HepG2 (cell line): ENCODE data around the gene MAB21L4. TPM values are rescaled to one million over a fixed set of nuclear protein-coding genes. Genes with fewer than 3 reads are reported as not detected.

Experiments used
- ATAC-seq: fragments of 200-7000 bp; cut with Tn5 transposase; 3 replicates; pipeline ENCODE4 v1.9.1; 2020; ENCODE audit warnings: mild to moderate bottlenecking, moderate library complexity
- BruUV-seq: library from RNA; stranded (reverse); fragments of 400-500 nt; replicated peaks from 2 replicates; lab custom pipeline; 2021; lab: Mats Ljungman, UMichigan
- CTCF ChIA-PET: fragments of 300-600 bp; formaldehyde crosslinking; extraction: SDS; loops from one replicate; lab custom pipeline; 2021; ENCODE audit warnings: low total read pairs, inconsistent platforms, low intra/inter-chr PET ratio; lab: Yijun Ruan, JAX
- POLR2A ChIA-PET: fragments of 350-600 bp; sonication (Branson Sonifier 250); formaldehyde crosslinking; loops from one replicate; lab custom pipeline; 2020; ENCODE audit warnings: antibody characterized with exemption, inconsistent platforms; lab: Yijun Ruan, JAX
- DNase-seq: peaks from one replicate; pipeline ENCODE4 v3.0.0-alpha.2; 2015; ENCODE audit warnings: low spot score
- FAIRE-seq: peaks from 3 replicates; lab custom pipeline; 2011; peaks lifted over from hg19 to GRCh38; lab: Jason Lieb, UNC
- H2AFZ ChIP-seq: one replicate; pipeline ENCODE4 v1.6.1; 2011; ENCODE audit warnings: low read length, inconsistent platforms
- H3K27ac ChIP-seq: fragments of 300-600 bp; 3 replicates; pipeline ENCODE4 v1.8.0; 2011; ENCODE audit warnings: mixed run types, mild to moderate bottlenecking, mixed read lengths, low read length, inconsistent platforms; ENCODE audit not compliant: insufficient read depth; ENCODE audit errors: extremely low read length
- H3K27me3 ChIP-seq, 2 experiments: fragments of 200-600 bp in 1 of 2; 2 replicates in 1 of 2; 3 replicates in 1 of 2; pipeline versions ENCODE4 v1.6.0 to v1.8.0; 2011; ENCODE audit warnings: low read length in 2 of 2, mild to moderate bottlenecking in 2 of 2, moderate library complexity in 2 of 2, inconsistent platforms in 1 of 2; ENCODE audit not compliant: insufficient read depth in 2 of 2, control insufficient read depth in 1 of 2
- H3K36me3 ChIP-seq, 2 experiments: fragments of 200-600 bp in 1 of 2; replicated peaks in 1 of 2; 2 replicates in 1 of 2; 3 replicates in 1 of 2; pipeline versions ENCODE4 v1.5.1 to v1.8.0; 2011; ENCODE audit warnings: low read length in 2 of 2, inconsistent platforms in 1 of 2; ENCODE audit not compliant: insufficient read depth in 2 of 2, control insufficient read depth in 1 of 2
- H3K4me1 ChIP-seq: 2 replicates; pipeline ENCODE4 v1.5.1; 2012; ENCODE audit warnings: low read length, inconsistent platforms; ENCODE audit not compliant: insufficient read depth
- H3K4me2 ChIP-seq: 2 replicates; pipeline ENCODE4 v1.6.0; 2011; ENCODE audit warnings: low read depth, low read length, inconsistent platforms
- H3K4me3 ChIP-seq, 3 experiments: fragments of 200-600 bp in 1 of 3; sonication (generic), shearing (Covaris generic) in 1 of 3; replicated peaks in 1 of 3; 2 replicates each; pipeline ENCODE4 v1.5.1; 2011 to 2016; ENCODE audit warnings: low read length in 3 of 3, inconsistent platforms in 2 of 3, low read depth in 2 of 3, mild to moderate bottlenecking in 2 of 3, control low read depth in 1 of 3, mixed read lengths in 1 of 3; ENCODE audit not compliant: insufficient read depth in 1 of 3
- H3K79me2 ChIP-seq: one replicate; pipeline ENCODE4 v1.6.1; 2011; ENCODE audit warnings: low read length, inconsistent platforms; ENCODE audit not compliant: insufficient read depth
- H3K9ac ChIP-seq: 2 replicates; pipeline ENCODE4 v1.6.0; 2011; ENCODE audit warnings: mild to moderate bottlenecking, low read depth, low read length, inconsistent platforms; ENCODE audit not compliant: insufficient read depth
- H3K9me3 ChIP-seq: 2 replicates; pipeline ENCODE4 v1.5.1; 2012; ENCODE audit warnings: mild to moderate bottlenecking, low read length
- H4K20me1 ChIP-seq: 2 replicates; pipeline ENCODE4 v1.6.0; 2011; ENCODE audit warnings: inconsistent platforms, mild to moderate bottlenecking, low read length, moderate library complexity; ENCODE audit not compliant: insufficient read depth
- ATRX ChIP-seq: sonication (generic); formaldehyde crosslinking; IDR thresholded peaks from 2 replicates; pipeline ENCODE4 v1.4.0; 2020; ENCODE audit warnings: missing genetic modification reagents, borderline replicate concordance
- FOXA1 ChIP-seq, 2 experiments: fragments of 450-650 bp in 1 of 2; sonication (generic) in 1 of 2; formaldehyde crosslinking in 1 of 2; IDR thresholded peaks; 2 replicates each; pipeline versions ENCODE4 v1.4.0 to v1.6.1; 2016 to 2020; ENCODE audit warnings: missing genetic modification reagents in 1 of 2
- HIVEP1 ChIP-seq: sonication (generic); formaldehyde crosslinking; IDR thresholded peaks from 2 replicates; pipeline ENCODE4 v1.4.0; 2020; ENCODE audit warnings: mild to moderate bottlenecking, missing genetic modification reagents
- JARID2 ChIP-seq: sonication (generic); formaldehyde crosslinking; IDR thresholded peaks from 2 replicates; pipeline ENCODE4 v1.8.1; 2023; ENCODE audit warnings: missing genetic modification reagents, inconsistent platforms; ENCODE audit not compliant: insufficient replicate concordance
- NAIF1 ChIP-seq: sonication (generic); formaldehyde crosslinking; IDR thresholded peaks from 2 replicates; pipeline ENCODE4 v1.5.0; 2020; ENCODE audit warnings: mild to moderate bottlenecking, missing genetic modification reagents, borderline replicate concordance
- NFATC3 ChIP-seq: sonication (generic); formaldehyde crosslinking; IDR thresholded peaks from 2 replicates; pipeline ENCODE4 v1.5.1; 2020; ENCODE audit warnings: mild to moderate bottlenecking, missing genetic modification reagents
- NFIC ChIP-seq: IDR thresholded peaks from 2 replicates; pipeline ENCODE4 v1.6.1; 2012; ENCODE audit warnings: mild to moderate bottlenecking, low read length, inconsistent platforms
- NR2F1 ChIP-seq, 2 experiments: fragments of 450-650 bp in 1 of 2; formaldehyde crosslinking in 1 of 2; IDR thresholded peaks; 2 replicates each; pipeline versions ENCODE4 v1.5.0 to v1.6.1; 2016 to 2020; ENCODE audit warnings: mild to moderate bottlenecking in 1 of 2, missing compliant biosample characterization in 1 of 2, missing genetic modification reagents in 1 of 2, moderate library complexity in 1 of 2
- NRL ChIP-seq: sonication (generic); formaldehyde crosslinking; IDR thresholded peaks from 2 replicates; pipeline ENCODE4 v1.5.0; 2020; ENCODE audit warnings: missing genetic modification reagents, mild to moderate bottlenecking, moderate library complexity, borderline replicate concordance
- PCBP1 ChIP-seq: fragments of 200-400 bp; formaldehyde crosslinking; IDR thresholded peaks from 2 replicates; pipeline ENCODE4 v1.6.1; 2017; ENCODE audit warnings: mild to moderate bottlenecking, low read depth, low read length, borderline replicate concordance
- RFXANK ChIP-seq: IDR thresholded peaks from 2 replicates; pipeline ENCODE4 v1.6.1; 2016
- SMAD9 ChIP-seq: sonication (generic); formaldehyde crosslinking; IDR thresholded peaks from 2 replicates; pipeline ENCODE4 v1.5.1; 2020; ENCODE audit warnings: mild to moderate bottlenecking, missing genetic modification reagents
- ZFX ChIP-seq: sonication (generic); formaldehyde crosslinking; IDR thresholded peaks from 2 replicates; pipeline ENCODE4 v1.4.0; 2020; ENCODE audit warnings: mild to moderate bottlenecking, low read depth, missing genetic modification reagents, moderate library complexity
- ZNF333 ChIP-seq: sonication (generic); formaldehyde crosslinking; IDR thresholded peaks from 2 replicates; pipeline ENCODE4 v1.4.0; 2020; ENCODE audit warnings: mild to moderate bottlenecking, missing genetic modification reagents, borderline replicate concordance
- ZNF7 ChIP-seq: IDR thresholded peaks from 2 replicates; pipeline ENCODE4 v1.6.1; 2016; ENCODE audit warnings: missing biosample characterization, missing genetic modification reagents
- ZNF724P ChIP-seq: sonication (generic); formaldehyde crosslinking; IDR thresholded peaks from 2 replicates; pipeline ENCODE4 v1.8.0; 2022; ENCODE audit warnings: missing genetic modification reagents, borderline replicate concordance
- ZNF83 ChIP-seq: sonication (generic); formaldehyde crosslinking; IDR thresholded peaks from 2 replicates; pipeline ENCODE4 v1.4.0; 2020; ENCODE audit warnings: missing genetic modification reagents, mild to moderate bottlenecking, borderline replicate concordance
- ZSCAN21 ChIP-seq: sonication (generic); formaldehyde crosslinking; IDR thresholded peaks from 2 replicates; pipeline ENCODE4 v1.8.0; 2022; ENCODE audit warnings: mild to moderate bottlenecking, missing genetic modification reagents, moderate library complexity, borderline replicate concordance
- WGBS: methylation state at CpG from one replicate; pipeline ENCODE4 v1.1.6; 2017; ENCODE audit warnings: low lambda C conversion rate; 5-methylcytosine and 5-hydroxymethylcytosine counted together
- in situ Hi-C: cut with HindIII; loops from 2 replicates; pipeline ENCODE4 v1.10.0; 2017; ENCODE audit warnings: low pct_unique_long_range_greater_than_20kb; ENCODE audit not compliant: extremely low pct_ligation_motif_present
- intact Hi-C: fragments of 100-400 bp; cut with micrococcal nuclease; formaldehyde crosslinking; loops from one replicate; pipeline ENCODE4 v1.10.0; 2022; ENCODE audit not compliant: unreplicated experiment
- polyA plus RNA-seq, 8 experiments: library from polyadenylated mRNA; depleted of rRNA in 3 of 8; stranded (reverse) in 7 of 8; unstranded in 1 of 8; fragments of >200 nt; fragmentation: Illumina TruSeq in 4 of 8; extraction: Trizol in 4 of 8; gene quantifications; 2 replicates each; pipeline versions ENCODE4 v1.2.1 to v1.2.3, GENCODE V29; 2011 to 2016; ENCODE audit warnings: low read depth in 4 of 8, missing spikeins in 1 of 8, mixed read lengths in 1 of 8; ENCODE audit not compliant: insufficient read depth in 1 of 8
- total RNA-seq, 5 experiments: library from RNA; depleted of rRNA; stranded (reverse); fragments of >200 nt; fragmentation: Illumina TruSeq; extraction: Trizol; gene quantifications; 2 replicates each; pipeline ENCODE4 v1.2.3, GENCODE V29; 2016; ENCODE audit warnings: low read depth in 1 of 5
- TF ChIP-seq, protein P1 (sequence below): sonication (generic); formaldehyde crosslinking; IDR thresholded peaks from 2 replicates; pipeline ENCODE4 v1.4.0; 2020; ENCODE audit warnings: missing genetic modification reagents
- TF ChIP-seq, protein P2 (sequence below): sonication (generic); formaldehyde crosslinking; IDR thresholded peaks from 2 replicates; pipeline ENCODE4 v1.5.1; 2020; ENCODE audit warnings: missing genetic modification reagents, mild to moderate bottlenecking, borderline replicate concordance
- TF ChIP-seq, protein P3 (sequence below): sonication (generic); formaldehyde crosslinking; IDR thresholded peaks from 2 replicates; pipeline ENCODE4 v1.8.1; 2022; ENCODE audit warnings: mild to moderate bottlenecking, missing genetic modification reagents
- TF ChIP-seq, protein P4 (sequence below): sonication (generic); formaldehyde crosslinking; IDR thresholded peaks from 2 replicates; pipeline ENCODE4 v1.5.1; 2020; ENCODE audit warnings: missing genetic modification reagents, mild to moderate bottlenecking, borderline replicate concordance

The MAB21L4 gene
- total and polyA plus RNA-seq, 2 of the 13 experiments (the other 11 are each of a cell fraction or from before 2014, with no cell fraction given), result 3.0 to 14.0 TPM

DNA sequence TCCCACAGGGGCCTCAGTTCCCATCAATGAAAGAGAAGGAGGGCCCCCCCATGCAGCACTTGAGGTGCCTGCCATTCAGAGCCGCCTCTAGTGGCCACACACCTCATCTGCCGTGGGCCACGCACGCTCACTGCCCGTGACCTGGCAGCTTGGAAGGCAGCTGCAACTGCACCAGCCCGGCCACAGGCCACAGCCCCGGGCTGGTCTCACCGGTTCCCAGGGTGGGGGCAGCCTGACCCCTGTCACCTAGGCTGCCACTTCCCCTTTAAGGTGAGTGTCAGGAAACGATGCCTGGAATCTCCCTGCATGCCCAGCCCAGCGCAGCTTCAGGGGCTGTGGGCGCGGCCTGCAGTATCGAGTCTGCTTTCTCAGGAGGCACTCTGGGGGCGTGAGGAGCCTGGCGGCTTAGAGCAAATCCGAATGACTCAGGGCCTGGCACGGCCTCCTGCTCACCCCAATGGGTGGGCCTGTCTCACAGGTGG, 2.6 kb downstream of the MAB21L4 start:
- WGBS, result 45% methylated on average over 11 of the region's 17 CpGs
- Histone ChIP-seq H2AFZ (no peak overlapping the region), H3K9me3 (no peaks in the 10 kb centered on the region), H4K20me1 (no peaks in the 10 kb centered on the region), H3K9ac (no peak overlapping the region), H3K36me3 (no peaks in the 10 kb centered on the region), H3K4me3 (no peak overlapping the region; a peak in 1 of 6 replicates), H3K27me3 (no peaks in the 10 kb centered on the region; a peak in 1 of 5 replicates), H3K4me2 (peak overlapping the region; percentile 19; the same call in 1 of the 2 replicates), H3K79me2 (no peaks in the 10 kb centered on the region), H3K4me1 (peaks cover 89% of the 10 kb centered on the region), H3K27ac (no peak overlapping the region)
- in situ Hi-C loops, result no loop called here
- DNase-seq (no peak), ATAC-seq (no peak), FAIRE-seq (no peak)
- ChIA-PET CTCF (no interaction called here), POLR2A (interaction anchor here (1.0 to 9.3 kb wide), 2 partner anchors 19 to 36 kb away, joined by 3 to 63 read pairs; no protein-coding TSS in a partner anchor)
- intact Hi-C loops, result no loop called here
- no TSS peak for BruUV-seq
- TF ChIP-seq ZFX (CRISPR knock-in tag) (peak; percentile 34; the same call in 1 of the 2 replicates), ZSCAN21 (CRISPR knock-in tag) (no peak), ATRX (CRISPR knock-in tag) (no peak), RFXANK (CRISPR knock-in tag) (no peak), NFATC3 (CRISPR knock-in tag) (no peak), SMAD9 (no peak), ZNF7 (CRISPR knock-in tag) (no peak), NAIF1 (CRISPR knock-in tag) (no peak), NR2F1 (CRISPR knock-in tag; IDR thresholded peaks at IDR 0.05) (no peak), NFIC (no peak), ZNF724P (CRISPR knock-in tag) (0 out of 2 replicates have a peak, but pooled peaks have one; percentile 36), ZNF333 (CRISPR knock-in tag) (no peak), NRL (CRISPR knock-in tag) (no peak), FOXA1 (IDR thresholded peaks at IDR 0.05) (no peak), FOXA1 (CRISPR knock-in tag; IDR thresholded peaks at IDR 0.05) (no peak), HIVEP1 (CRISPR knock-in tag) (0 out of 2 replicates have a peak, but pooled peaks have one; percentile 61), ZNF83 (CRISPR knock-in tag) (no peak), PCBP1 (no peak), JARID2 (CRISPR knock-in tag) (no peak)
- TF ChIP-seq, protein P1, sequence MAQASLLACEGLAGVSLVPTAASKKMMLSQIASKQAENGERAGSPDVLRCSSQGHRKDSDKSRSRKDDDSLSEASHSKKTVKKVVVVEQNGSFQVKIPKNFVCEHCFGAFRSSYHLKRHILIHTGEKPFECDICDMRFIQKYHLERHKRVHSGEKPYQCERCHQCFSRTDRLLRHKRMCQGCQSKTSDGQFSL, result no peak
- TF ChIP-seq, protein P2, sequence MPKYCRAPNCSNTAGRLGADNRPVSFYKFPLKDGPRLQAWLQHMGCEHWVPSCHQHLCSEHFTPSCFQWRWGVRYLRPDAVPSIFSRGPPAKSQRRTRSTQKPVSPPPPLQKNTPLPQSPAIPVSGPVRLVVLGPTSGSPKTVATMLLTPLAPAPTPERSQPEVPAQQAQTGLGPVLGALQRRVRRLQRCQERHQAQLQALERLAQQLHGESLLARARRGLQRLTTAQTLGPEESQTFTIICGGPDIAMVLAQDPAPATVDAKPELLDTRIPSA (CRISPR knock-in tag), result no peak
- TF ChIP-seq, protein P3, sequence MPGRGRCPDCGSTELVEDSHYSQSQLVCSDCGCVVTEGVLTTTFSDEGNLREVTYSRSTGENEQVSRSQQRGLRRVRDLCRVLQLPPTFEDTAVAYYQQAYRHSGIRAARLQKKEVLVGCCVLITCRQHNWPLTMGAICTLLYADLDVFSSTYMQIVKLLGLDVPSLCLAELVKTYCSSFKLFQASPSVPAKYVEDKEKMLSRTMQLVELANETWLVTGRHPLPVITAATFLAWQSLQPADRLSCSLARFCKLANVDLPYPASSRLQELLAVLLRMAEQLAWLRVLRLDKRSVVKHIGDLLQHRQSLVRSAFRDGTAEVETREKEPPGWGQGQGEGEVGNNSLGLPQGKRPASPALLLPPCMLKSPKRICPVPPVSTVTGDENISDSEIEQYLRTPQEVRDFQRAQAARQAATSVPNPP, result no peak
- TF ChIP-seq, protein P4, sequence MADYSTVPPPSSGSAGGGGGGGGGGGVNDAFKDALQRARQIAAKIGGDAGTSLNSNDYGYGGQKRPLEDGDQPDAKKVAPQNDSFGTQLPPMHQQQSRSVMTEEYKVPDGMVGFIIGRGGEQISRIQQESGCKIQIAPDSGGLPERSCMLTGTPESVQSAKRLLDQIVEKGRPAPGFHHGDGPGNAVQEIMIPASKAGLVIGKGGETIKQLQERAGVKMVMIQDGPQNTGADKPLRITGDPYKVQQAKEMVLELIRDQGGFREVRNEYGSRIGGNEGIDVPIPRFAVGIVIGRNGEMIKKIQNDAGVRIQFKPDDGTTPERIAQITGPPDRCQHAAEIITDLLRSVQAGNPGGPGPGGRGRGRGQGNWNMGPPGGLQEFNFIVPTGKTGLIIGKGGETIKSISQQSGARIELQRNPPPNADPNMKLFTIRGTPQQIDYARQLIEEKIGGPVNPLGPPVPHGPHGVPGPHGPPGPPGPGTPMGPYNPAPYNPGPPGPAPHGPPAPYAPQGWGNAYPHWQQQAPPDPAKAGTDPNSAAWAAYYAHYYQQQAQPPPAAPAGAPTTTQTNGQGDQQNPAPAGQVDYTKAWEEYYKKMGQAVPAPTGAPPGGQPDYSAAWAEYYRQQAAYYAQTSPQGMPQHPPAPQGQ (CRISPR knock-in tag), result no peak
